HCT116 (cell line): ENCODE data around the gene HSPA1A. TPM values are rescaled to one million over a fixed set of nuclear protein-coding genes. Genes with fewer than 3 reads are reported as not detected.

Experiments used
- ATAC-seq: fragments of 200-7000 bp; cut with Tn5 transposase; 2 replicates; pipeline ENCODE4 v1.9.1; 2020; ENCODE audit warnings: mild to moderate bottlenecking, moderate library complexity
- BruUV-seq: library from RNA; stranded (reverse); fragments of 400-500 nt; replicated peaks from 2 replicates; lab custom pipeline; 2021; lab: Mats Ljungman, UMichigan
- CTCF ChIA-PET: fragments of 300-600 bp; sonication (Branson Sonifier 250); formaldehyde crosslinking; loops from one replicate; lab custom pipeline; 2021; ENCODE audit warnings: antibody characterized with exemption; lab: Charles Lee
- POLR2A ChIA-PET: fragments of 300-600, 350-600 bp; sonication (Branson Sonifier 250); formaldehyde crosslinking; loops from one replicate; lab custom pipeline; 2021; ENCODE audit warnings: antibody characterized with exemption; lab: Charles Lee
- RAD21 ChIA-PET, 2 experiments: fragments of 300-600 bp; sonication (Branson Sonifier 250); formaldehyde crosslinking; loops; one replicate each; lab custom pipeline; 2023; ENCODE audit warnings: low total read pairs in 2 of 2; ENCODE audit not compliant: uncharacterized antibody in 2 of 2, unreplicated experiment in 2 of 2, low non-redundant PET in 1 of 2; lab: Charles Lee
- DNase-seq: peaks from one replicate; pipeline ENCODE4 v3.0.0-alpha.2; 2010; ENCODE audit warnings: low read depth, low spot score
- H2AFZ ChIP-seq: fragments of 200-600 bp; shearing (Covaris generic), sonication (generic); 2 replicates; pipeline ENCODE4 v1.6.1; 2017; ENCODE audit warnings: low read depth, mixed run types, mixed read lengths, antibody characterized with exemption, low read length; ENCODE audit not compliant: poor library complexity, severe bottlenecking
- H3K27ac ChIP-seq: 2 replicates; pipeline ENCODE4 v1.5.1; 2012; ENCODE audit warnings: low read depth, low read length
- H3K27me3 ChIP-seq: fragments of 200-600 bp; sonication (generic); 2 replicates; pipeline ENCODE4 v1.6.1; 2016; ENCODE audit warnings: mixed run types, low read length, mixed read lengths; ENCODE audit not compliant: insufficient read depth
- H3K36me3 ChIP-seq, 2 experiments: fragments of 200-500 bp in 1 of 2; fragments of 200-600 bp in 1 of 2; sonication (Bioruptor generic) in 1 of 2; sonication (generic) in 1 of 2; 2 replicates each; pipeline versions ENCODE4 v1.5.1 to v1.6.1; 2014 to 2016; ENCODE audit warnings: low read length in 2 of 2, inconsistent platforms in 1 of 2, mixed read lengths in 1 of 2, mixed run types in 1 of 2; ENCODE audit not compliant: insufficient read depth in 2 of 2, control insufficient read depth in 1 of 2
- H3K4me1 ChIP-seq, 2 experiments: fragments of 200-600 bp in 1 of 2; sonication (generic) in 1 of 2; 2 replicates each; pipeline versions ENCODE4 v1.5.1 to v1.6.1; 2012 to 2017; ENCODE audit warnings: low read length in 2 of 2, inconsistent platforms in 1 of 2, mild to moderate bottlenecking in 1 of 2, mixed read lengths in 1 of 2, mixed run types in 1 of 2, moderate library complexity in 1 of 2; ENCODE audit not compliant: insufficient read depth in 2 of 2, control insufficient read depth in 1 of 2
- H3K4me2 ChIP-seq: fragments of 200-600 bp; sonication (generic); 2 replicates; pipeline ENCODE4 v1.6.1; 2017; ENCODE audit warnings: mixed run types, low read length, mixed read lengths
- H3K4me3 ChIP-seq, 2 experiments: fragments of 200-600 bp in 1 of 2; sonication (generic) in 1 of 2; replicated peaks in 1 of 2; 2 replicates each; pipeline ENCODE4 v1.5.1; 2011 to 2016; ENCODE audit warnings: low read length in 2 of 2, control low read depth in 1 of 2, low read depth in 1 of 2, mild to moderate bottlenecking in 1 of 2, mixed read lengths in 1 of 2, mixed run types in 1 of 2
- H3K79me2 ChIP-seq: fragments of 200-600 bp; sonication (generic); 2 replicates; pipeline ENCODE4 v1.6.1; 2017; ENCODE audit warnings: mild to moderate bottlenecking, mixed run types, low read length, moderate library complexity, mixed read lengths; ENCODE audit not compliant: insufficient read depth
- H3K9ac ChIP-seq: fragments of 200-600 bp; sonication (generic); 2 replicates; pipeline ENCODE4 v1.6.1; 2016; ENCODE audit warnings: low read length, mixed read lengths
- H3K9me2 ChIP-seq: fragments of 200-600 bp; sonication (generic), shearing (Covaris generic); 2 replicates; pipeline ENCODE4 v1.6.1; 2017; ENCODE audit warnings: mixed run types, mild to moderate bottlenecking, moderate library complexity; ENCODE audit not compliant: insufficient read depth
- H3K9me3 ChIP-seq, 2 experiments: fragments of 200-500 bp in 1 of 2; fragments of 200-600 bp in 1 of 2; sonication (Bioruptor generic) in 1 of 2; sonication (generic) in 1 of 2; 2 replicates each; pipeline ENCODE4 v1.6.1; 2014 to 2017; ENCODE audit warnings: low read length in 2 of 2, mixed read lengths in 2 of 2, inconsistent platforms in 1 of 2, low read depth in 1 of 2, mild to moderate bottlenecking in 1 of 2, mixed run types in 1 of 2, moderate library complexity in 1 of 2; ENCODE audit not compliant: control insufficient read depth in 1 of 2, insufficient read depth in 1 of 2
- H4K20me1 ChIP-seq: fragments of 200-600 bp; sonication (generic), shearing (Covaris generic); 2 replicates; pipeline ENCODE4 v1.6.1; 2017; ENCODE audit warnings: mixed run types, mild to moderate bottlenecking, moderate library complexity; ENCODE audit not compliant: insufficient read depth
- CEBPB ChIP-seq: IDR thresholded peaks from 2 replicates; pipeline ENCODE4 v1.6.1; 2012; ENCODE audit warnings: low read depth
- EGR1 ChIP-seq: IDR thresholded peaks from 2 replicates; pipeline ENCODE4 v1.6.1; 2012; ENCODE audit warnings: low read depth
- EZH2phosphoT487 ChIP-seq: fragments of 200-600 bp; IDR thresholded peaks from 2 replicates; pipeline ENCODE4 v1.6.1; 2018; ENCODE audit warnings: antibody characterized with exemption, borderline replicate concordance
- FOSL1 ChIP-seq: IDR thresholded peaks from 2 replicates; pipeline ENCODE4 v1.6.1; 2012; ENCODE audit warnings: low read depth
- MAX ChIP-seq: IDR thresholded peaks from 2 replicates; pipeline ENCODE4 v1.6.1; 2012
- POLR2A ChIP-seq: IDR thresholded peaks from 2 replicates; pipeline ENCODE4 v1.7.0; 2011; ENCODE audit warnings: borderline replicate concordance; ENCODE audit not compliant: insufficient read depth, insufficient read length; ENCODE audit errors: extremely low read depth
- POLR2AphosphoS5 ChIP-seq: IDR thresholded peaks from 2 replicates; pipeline ENCODE4 v1.6.1; 2011; ENCODE audit warnings: mild to moderate bottlenecking, low read depth, low read length, moderate library complexity
- RAD21 ChIP-seq: IDR thresholded peaks from 2 replicates; pipeline ENCODE4 v1.6.1; 2012; ENCODE audit warnings: low read depth, mild to moderate bottlenecking
- SRF ChIP-seq: IDR thresholded peaks from 2 replicates; pipeline ENCODE4 v1.6.1; 2012; ENCODE audit warnings: low read depth
- TCF7L2 ChIP-seq: IDR thresholded peaks from 2 replicates; pipeline ENCODE4 v1.7.0; 2011; ENCODE audit warnings: borderline replicate concordance, inconsistent platforms; ENCODE audit not compliant: insufficient read depth, insufficient read length; ENCODE audit errors: extremely low read depth
- YY1 ChIP-seq: IDR thresholded peaks from 2 replicates; pipeline ENCODE4 v1.6.1; 2011; ENCODE audit warnings: low read length, low read depth, moderate library complexity, mild to moderate bottlenecking; ENCODE audit not compliant: insufficient replicate concordance; ENCODE audit errors: extremely low read depth
- ZFX ChIP-seq: fragments of 450-650 bp; IDR thresholded peaks from 2 replicates; pipeline ENCODE4 v1.6.1; 2017
- intact Hi-C: fragments of 100-400 bp; cut with micrococcal nuclease; formaldehyde crosslinking; loops from 2 replicates; pipeline ENCODE4 v1.10.0; 2022
- total RNA-seq: library from RNA; stranded (reverse); gene quantifications from one replicate; pipeline ENCODE4 v1.2.1, GENCODE V29; 2021; ENCODE audit not compliant: unreplicated experiment
- TF ChIP-seq, protein P1 (sequence below): IDR thresholded peaks from 2 replicates; pipeline ENCODE4 v1.6.1; 2012; ENCODE audit warnings: low read depth

The HSPA1A gene
- total RNA-seq, 1 experiment from 2014 or later: 5.0 TPM

DNA sequence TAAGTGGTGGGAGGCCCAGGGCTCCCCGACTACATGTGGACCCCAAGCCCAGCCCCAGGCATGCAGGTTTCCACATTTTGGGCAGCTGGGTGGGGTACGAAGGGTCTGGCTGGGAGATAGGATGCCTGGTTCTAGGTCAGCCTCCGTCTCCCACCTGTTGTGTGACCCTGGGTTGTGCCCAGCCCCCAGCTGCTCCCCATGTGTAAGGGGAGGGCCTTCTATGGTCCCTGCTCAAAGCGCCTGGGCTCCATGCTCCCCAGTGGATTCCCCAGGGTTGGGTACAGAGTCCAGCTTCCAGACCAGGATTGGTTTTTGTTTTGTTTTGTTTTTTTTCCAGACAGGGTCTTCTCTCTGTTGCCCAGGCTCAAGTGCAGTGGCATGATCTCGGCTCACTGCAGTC lies 37.1 kb upstream of the HSPA1A start:
- no peaks in the 10 kb centered on the region for H3K79me2 ChIP-seq
- H3K27me3 ChIP-seq: no peaks in the 10 kb centered on the region
- H3K9me2 ChIP-seq: no peaks in the 10 kb centered on the region
- no peak overlapping the region for H2AFZ ChIP-seq
- H3K4me2 ChIP-seq: peak overlapping the region; percentile 79; the same call in 1 of the 2 replicates
- no peak overlapping the region for H3K4me3 ChIP-seq
- ChIA-PET CTCF (no interaction called here), RAD21 (no interaction called here), POLR2A (interaction anchor here (1.0 to 2.0 kb wide), 4 partner anchors 8 to 49 kb away, joined by 3 to 16 read pairs (median 4); partner anchors contain the start of genes HSPA1B and LSM2)
- H3K9me3 ChIP-seq: no peaks in the 10 kb centered on the region
- intact Hi-C loops: no loop called here
- H3K36me3 ChIP-seq: peaks cover 12 to 38% of the 10 kb centered on the region in 2 experiments
- peak overlapping the region; percentile 79 for H3K27ac ChIP-seq
- H4K20me1 ChIP-seq: no peaks in the 10 kb centered on the region
- TF ChIP-seq TCF7L2 (no peak), ZFX (no peak), POLR2A (no peak), RAD21 (no peak), EGR1 (no peak), POLR2AphosphoS5 (no peak)
- H3K9ac ChIP-seq: no peak overlapping the region
- peaks cover 34 to 47% of the 10 kb centered on the region in 2 experiments for H3K4me1 ChIP-seq
- DNase-seq: no peak
- no peak for ATAC-seq
- BruUV-seq: no TSS peak

DNA sequence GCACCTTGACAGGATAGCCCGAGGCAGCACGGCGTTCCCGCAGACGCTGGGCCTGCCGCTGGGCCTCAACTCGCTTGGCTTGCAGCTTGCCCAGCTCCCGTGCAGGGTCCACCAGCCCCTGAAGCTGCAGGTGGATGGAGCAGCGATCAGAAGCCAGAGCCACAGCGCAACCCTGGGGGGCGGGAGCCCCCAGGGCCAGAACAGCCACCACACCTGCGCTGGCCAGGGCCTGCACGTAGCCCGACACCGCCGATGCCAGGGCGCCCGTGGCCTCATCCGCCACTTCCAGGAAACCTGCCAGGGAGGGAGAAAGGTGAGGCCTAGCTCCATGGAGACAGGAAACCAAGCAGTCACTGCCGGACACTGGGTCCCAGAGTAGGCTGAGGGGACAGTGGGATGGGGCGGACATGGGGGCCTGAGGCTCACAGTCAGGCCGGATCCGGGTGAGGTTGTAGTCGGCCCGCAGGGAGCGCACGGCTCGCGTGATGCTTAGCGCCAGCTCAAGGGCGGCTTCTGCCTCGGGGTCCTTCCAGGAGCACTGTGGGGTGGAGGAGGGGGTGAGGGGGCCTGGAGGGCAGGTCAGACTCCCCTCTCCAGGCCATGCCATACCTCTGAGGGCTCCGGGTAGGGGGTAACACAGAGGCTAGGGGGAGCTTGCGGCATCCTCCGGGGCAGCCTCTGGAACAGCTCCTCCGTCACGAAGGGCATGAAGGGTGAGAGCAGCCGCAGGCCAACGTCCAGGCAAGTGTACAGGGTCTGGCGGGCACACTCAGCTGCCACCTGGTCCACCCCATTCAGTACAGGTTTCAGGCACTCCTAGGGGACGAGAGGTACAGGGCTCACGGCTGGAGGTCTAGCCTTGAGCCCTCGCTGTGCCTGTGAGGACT lies 36.1 kb upstream of the HSPA1A start:
- no peaks in the 10 kb centered on the region for H4K20me1 ChIP-seq
- no peak overlapping the region for H3K9ac ChIP-seq
- TF ChIP-seq MAX: no peak
- no peak for TF ChIP-seq TCF7L2
- no peak for TF ChIP-seq EGR1
- no peak for TF ChIP-seq FOSL1
- no peak for TF ChIP-seq EZH2phosphoT487
- TF ChIP-seq, protein P1, sequence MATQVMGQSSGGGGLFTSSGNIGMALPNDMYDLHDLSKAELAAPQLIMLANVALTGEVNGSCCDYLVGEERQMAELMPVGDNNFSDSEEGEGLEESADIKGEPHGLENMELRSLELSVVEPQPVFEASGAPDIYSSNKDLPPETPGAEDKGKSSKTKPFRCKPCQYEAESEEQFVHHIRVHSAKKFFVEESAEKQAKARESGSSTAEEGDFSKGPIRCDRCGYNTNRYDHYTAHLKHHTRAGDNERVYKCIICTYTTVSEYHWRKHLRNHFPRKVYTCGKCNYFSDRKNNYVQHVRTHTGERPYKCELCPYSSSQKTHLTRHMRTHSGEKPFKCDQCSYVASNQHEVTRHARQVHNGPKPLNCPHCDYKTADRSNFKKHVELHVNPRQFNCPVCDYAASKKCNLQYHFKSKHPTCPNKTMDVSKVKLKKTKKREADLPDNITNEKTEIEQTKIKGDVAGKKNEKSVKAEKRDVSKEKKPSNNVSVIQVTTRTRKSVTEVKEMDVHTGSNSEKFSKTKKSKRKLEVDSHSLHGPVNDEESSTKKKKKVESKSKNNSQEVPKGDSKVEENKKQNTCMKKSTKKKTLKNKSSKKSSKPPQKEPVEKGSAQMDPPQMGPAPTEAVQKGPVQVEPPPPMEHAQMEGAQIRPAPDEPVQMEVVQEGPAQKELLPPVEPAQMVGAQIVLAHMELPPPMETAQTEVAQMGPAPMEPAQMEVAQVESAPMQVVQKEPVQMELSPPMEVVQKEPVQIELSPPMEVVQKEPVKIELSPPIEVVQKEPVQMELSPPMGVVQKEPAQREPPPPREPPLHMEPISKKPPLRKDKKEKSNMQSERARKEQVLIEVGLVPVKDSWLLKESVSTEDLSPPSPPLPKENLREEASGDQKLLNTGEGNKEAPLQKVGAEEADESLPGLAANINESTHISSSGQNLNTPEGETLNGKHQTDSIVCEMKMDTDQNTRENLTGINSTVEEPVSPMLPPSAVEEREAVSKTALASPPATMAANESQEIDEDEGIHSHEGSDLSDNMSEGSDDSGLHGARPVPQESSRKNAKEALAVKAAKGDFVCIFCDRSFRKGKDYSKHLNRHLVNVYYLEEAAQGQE: no peak
- no peak for TF ChIP-seq RAD21
- no peak for TF ChIP-seq ZFX
- no peak for TF ChIP-seq SRF
- no peak for TF ChIP-seq YY1
- no peak for TF ChIP-seq CEBPB
- H3K9me2 ChIP-seq: no peaks in the 10 kb centered on the region
- intact Hi-C loops: no loop called here
- ChIA-PET CTCF (no interaction called here), POLR2A (interaction anchor here (1.2 kb wide), 1 partner anchor 28 kb away, joined by 3 read pairs; the partner anchor contains the start of gene LSM2), RAD21 (no interaction called here)
- no peaks in the 10 kb centered on the region; the same call in 1 of the 2 replicates for H3K79me2 ChIP-seq
- H3K4me3 ChIP-seq: no peak overlapping the region
- peaks cover 15 to 43% of the 10 kb centered on the region in 2 experiments for H3K36me3 ChIP-seq
- no peaks in the 10 kb centered on the region for H3K9me3 ChIP-seq
- H3K4me2 ChIP-seq: no peak overlapping the region
- no peak for DNase-seq
- no peaks in the 10 kb centered on the region for H3K27me3 ChIP-seq
- H3K27ac ChIP-seq: peak overlapping the region; percentile 32; the same call in 1 of the 2 replicates
- BruUV-seq: no TSS peak
- ATAC-seq: no peak
- H3K4me1 ChIP-seq: peaks cover 34 to 43% of the 10 kb centered on the region in 2 experiments
- H2AFZ ChIP-seq: no peak overlapping the region
